IMR-90 (cell line): Measurements from ENCODE around the gene CDH13. TPM values are rescaled to one million over a fixed set of nuclear protein-coding genes. Genes with fewer than 3 reads are reported as not detected.

Experiments
- ATAC-seq: fragments of 200-7000 bp; cut with Tn5 transposase; 2 replicates; pipeline ENCODE4 v1.9.1; 2020; ENCODE audit warnings: low read depth, mild to moderate bottlenecking, moderate library complexity
- BruUV-seq: library from RNA; stranded (reverse); fragments of 400-500 nt; replicated peaks from 2 replicates; lab custom pipeline; 2021; lab: Mats Ljungman, UMichigan
- CTCF ChIA-PET: fragments of 300-600 bp; formaldehyde crosslinking; extraction: SDS; loops from one replicate; lab custom pipeline; 2021; ENCODE audit warnings: antibody characterized with exemption; lab: Yijun Ruan, JAX
- POLR2A ChIA-PET: fragments of 300-600 bp; sonication (Branson Sonifier 250); formaldehyde crosslinking; loops from one replicate; lab custom pipeline; 2022; ENCODE audit warnings: antibody characterized with exemption; ENCODE audit not compliant: unreplicated experiment; lab: Charles Lee
- DNase-seq: peaks from one replicate; pipeline ENCODE4 v3.0.0; 2013
- H2AFZ ChIP-seq: replicated peaks from 2 replicates; pipeline ENCODE3; 2013; ENCODE audit warnings: low read length, mild to moderate bottlenecking; ENCODE audit not compliant: poor library complexity
- H2AK5ac ChIP-seq: 2 replicates; pipeline ENCODE4 v1.6.1; 2013; ENCODE audit warnings: low read depth, low read length, inconsistent platforms
- H2AK9ac ChIP-seq: replicated peaks from 2 replicates; pipeline ENCODE3; 2013; ENCODE audit warnings: mild to moderate bottlenecking, low read depth, low read length, moderate library complexity; ENCODE audit not compliant: poor library complexity
- H2BK120ac ChIP-seq: 2 replicates; pipeline ENCODE4 v1.6.1; 2013; ENCODE audit warnings: low read depth, low read length, inconsistent platforms
- H2BK15ac ChIP-seq: 3 replicates; pipeline ENCODE4 v1.6.1; 2013; ENCODE audit warnings: low read depth, low read length, inconsistent platforms
- H2BK20ac ChIP-seq: 2 replicates; pipeline ENCODE4 v1.6.1; 2013; ENCODE audit warnings: low read depth, mild to moderate bottlenecking, inconsistent platforms, low read length, moderate library complexity
- H2BK5ac ChIP-seq: 2 replicates; pipeline ENCODE4 v1.6.1; 2013; ENCODE audit warnings: mild to moderate bottlenecking, low read depth, low read length, inconsistent platforms; ENCODE audit not compliant: poor library complexity, severe bottlenecking
- H3K14ac ChIP-seq: replicated peaks from 2 replicates; pipeline ENCODE4 v1.6.1; 2013; ENCODE audit warnings: low read depth, low read length, inconsistent platforms
- H3K18ac ChIP-seq: 2 replicates; pipeline ENCODE4 v1.6.1; 2013; ENCODE audit warnings: low read depth, low read length, control low read depth
- H3K23ac ChIP-seq: 2 replicates; pipeline ENCODE4 v1.6.1; 2013; ENCODE audit warnings: low read depth, low read length, inconsistent platforms
- H3K27ac ChIP-seq: 2 replicates; pipeline ENCODE4 v1.5.1; 2013; ENCODE audit warnings: mild to moderate bottlenecking, control low read depth, low read length; ENCODE audit not compliant: insufficient read depth
- H3K27me3 ChIP-seq: 2 replicates; pipeline ENCODE4 v1.6.1; 2013; ENCODE audit warnings: low read length; ENCODE audit not compliant: control insufficient read depth, insufficient read depth
- H3K36me3 ChIP-seq: 2 replicates; pipeline ENCODE4 v1.6.1; 2013; ENCODE audit warnings: low read length, mixed read lengths; ENCODE audit not compliant: control insufficient read depth, insufficient read depth
- H3K4ac ChIP-seq: 2 replicates; pipeline ENCODE4 v1.6.1; 2013; ENCODE audit warnings: low read depth, low read length, inconsistent platforms
- H3K4me1 ChIP-seq: 2 replicates; pipeline ENCODE4 v1.6.1; 2013; ENCODE audit warnings: low read length, mixed read lengths; ENCODE audit not compliant: control insufficient read depth, insufficient read depth
- H3K4me2 ChIP-seq: 2 replicates; pipeline ENCODE4 v1.6.1; 2013; ENCODE audit warnings: low read depth, mild to moderate bottlenecking, control low read depth, low read length, moderate library complexity
- H3K4me3 ChIP-seq: 2 replicates; pipeline ENCODE4 v1.5.1; 2013; ENCODE audit warnings: low read depth, mild to moderate bottlenecking, control low read depth, low read length, moderate library complexity; ENCODE audit not compliant: insufficient read depth
- H3K56ac ChIP-seq: 2 replicates; pipeline ENCODE4 v1.6.1; 2013; ENCODE audit warnings: low read length, inconsistent platforms; ENCODE audit not compliant: insufficient read depth; ENCODE audit errors: extremely low read depth
- H3K79me1 ChIP-seq, 2 experiments: 2 replicates each; pipeline ENCODE4 v1.6.1; 2013; ENCODE audit warnings: low read length in 2 of 2, inconsistent platforms in 1 of 2, low read depth in 1 of 2
- H3K9ac ChIP-seq: 2 replicates; pipeline ENCODE4 v1.6.1; 2013; ENCODE audit warnings: low read depth, low read length, control low read depth
- H3K9me1 ChIP-seq: 2 replicates; pipeline ENCODE4 v1.6.1; 2013; ENCODE audit warnings: low read length, inconsistent platforms; ENCODE audit not compliant: insufficient read depth
- H3K9me3 ChIP-seq: 2 replicates; pipeline ENCODE4 v1.6.1; 2013; ENCODE audit warnings: low read length; ENCODE audit not compliant: control insufficient read depth, insufficient read depth
- H4K20me1 ChIP-seq: 2 replicates; pipeline ENCODE4 v1.6.1; 2013; ENCODE audit warnings: low read length, inconsistent platforms; ENCODE audit not compliant: insufficient read depth
- H4K5ac ChIP-seq: 2 replicates; pipeline ENCODE4 v1.6.1; 2013; ENCODE audit warnings: mild to moderate bottlenecking, low read depth, low read length, control low read depth
- H4K8ac ChIP-seq, 2 experiments: 2 replicates each; pipeline ENCODE4 v1.6.1; 2013; ENCODE audit warnings: low read depth in 2 of 2, low read length in 2 of 2, control low read depth in 1 of 2, inconsistent platforms in 1 of 2
- H4K91ac ChIP-seq: 2 replicates; pipeline ENCODE4 v1.6.1; 2013; ENCODE audit warnings: low read depth, low read length, inconsistent platforms; ENCODE audit not compliant: insufficient read depth
- BHLHE40 ChIP-seq: fragments of 150-350 bp; IDR thresholded peaks from 2 replicates; pipeline ENCODE4 v1.6.1; 2016; ENCODE audit warnings: mild to moderate bottlenecking, low read depth, low read length
- CEBPB ChIP-seq: IDR thresholded peaks from 2 replicates; pipeline ENCODE4 v1.6.1; 2012; ENCODE audit warnings: low read depth, low read length, improper control_type of control experiment
- CHD1 ChIP-seq: IDR thresholded peaks from 2 replicates; pipeline ENCODE4 v1.6.1; 2012; ENCODE audit warnings: low read depth, low read length, improper control_type of control experiment
- CTCF ChIP-seq: conservative IDR thresholded peaks from 2 replicates; pipeline ENCODE4 v1.5.1; 2012; ENCODE audit warnings: mild to moderate bottlenecking, low read depth, low read length, improper control_type of control experiment
- ELK1 ChIP-seq: fragments of 150-350 bp; IDR thresholded peaks from 2 replicates; pipeline ENCODE4 v1.6.1; 2016; ENCODE audit warnings: low read depth, mild to moderate bottlenecking, low read length, moderate library complexity, borderline replicate concordance
- FOS ChIP-seq: fragments of 150-350 bp; IDR thresholded peaks from 2 replicates; pipeline ENCODE4 v1.6.1; 2016; ENCODE audit warnings: low read depth, low read length
- MAFK ChIP-seq: IDR thresholded peaks from 2 replicates; pipeline ENCODE4 v1.6.1; 2012; ENCODE audit warnings: low read depth, low read length, improper control_type of control experiment
- MAZ ChIP-seq: IDR thresholded peaks from 2 replicates; pipeline ENCODE4 v1.6.1; 2012; ENCODE audit warnings: low read depth, mild to moderate bottlenecking, low read length, improper control_type of control experiment, moderate library complexity, borderline replicate concordance
- MXI1 ChIP-seq: IDR thresholded peaks from 2 replicates; pipeline ENCODE4 v1.6.1; 2012; ENCODE audit warnings: low read depth, mild to moderate bottlenecking, low read length, moderate library complexity, borderline replicate concordance
- NFE2L2 ChIP-seq: fragments of 150-350 bp; IDR thresholded peaks from 2 replicates; pipeline ENCODE4 v1.6.1; 2016; ENCODE audit warnings: low read depth, mild to moderate bottlenecking, low read length
- POLR2A ChIP-seq: IDR thresholded peaks from 2 replicates; pipeline ENCODE4 v1.6.1; 2012; ENCODE audit warnings: mild to moderate bottlenecking, low read depth, low read length
- RAD21 ChIP-seq: IDR thresholded peaks from 2 replicates; pipeline ENCODE4 v1.6.1; 2012; ENCODE audit warnings: low read length, improper control_type of control experiment
- RCOR1 ChIP-seq: IDR thresholded peaks from 2 replicates; pipeline ENCODE4 v1.6.1; 2012; ENCODE audit warnings: mild to moderate bottlenecking, low read length, improper control_type of control experiment; ENCODE audit not compliant: insufficient replicate concordance
- RFX5 ChIP-seq: IDR thresholded peaks from 2 replicates; pipeline ENCODE4 v1.8.0; 2012; ENCODE audit warnings: low read depth, mild to moderate bottlenecking, low read length, moderate library complexity
- SMC3 ChIP-seq: fragments of 150-350 bp; IDR thresholded peaks from 2 replicates; pipeline ENCODE4 v1.6.1; 2016; ENCODE audit warnings: low read depth, mild to moderate bottlenecking, antibody characterized with exemption, low read length, moderate library complexity
- USF2 ChIP-seq: fragments of 150-350 bp; IDR thresholded peaks from 2 replicates; pipeline ENCODE4 v1.6.1; 2017; ENCODE audit warnings: mild to moderate bottlenecking, antibody characterized with exemption, low read length, low read depth
- WGBS, 2 experiments: methylation state at CpG; one replicate each; pipeline versions ENCODE4 v1.1.5 to v1.1.7; 2013; ENCODE audit warnings: missing lambda C conversion rate in 2 of 2; ENCODE audit not compliant: insufficient read length in 1 of 2; ENCODE audit errors: extremely low coverage in 2 of 2; 5-methylcytosine and 5-hydroxymethylcytosine counted together
- dilution Hi-C: fragments of 300-500 bp; cut with HindIII; formaldehyde crosslinking; loops from one replicate; pipeline ENCODE4 v1.14.3; 2018; ENCODE audit warnings: low sequenced_read_pairs; ENCODE audit not compliant: unreplicated experiment
- in situ Hi-C: fragments of 300-500 bp; cut with MboI; formaldehyde crosslinking; loops from 3 replicates; pipeline ENCODE4 v1.14.3; 2019; ENCODE audit warnings: low sequenced_read_pairs, inconsistent platforms, mixed read lengths
- intact Hi-C: fragments of 100-400 bp; cut with micrococcal nuclease; formaldehyde crosslinking; loops from 2 replicates; pipeline ENCODE4 v1.10.0; 2022
- polyA plus RNA-seq, 3 experiments: library from polyadenylated mRNA; depleted of rRNA; stranded (reverse); fragments of >200 nt; gene quantifications; 2 replicates each; pipeline ENCODE4 v1.2.3, GENCODE V29; 2012; ENCODE audit warnings: low replicate concordance in 1 of 3
- total RNA-seq: library from RNA; depleted of rRNA; stranded (reverse); fragments of >200 nt; gene quantifications from 2 replicates; pipeline ENCODE4 v1.2.3, GENCODE V29; 2012

Gene CDH13
- total and polyA plus RNA-seq, 2 of the 4 experiments (the other 2 are of a cell fraction): 61.6 to 74.7 TPM

GRCh38 chr16:83268169-83268568 is 641.4 kb downstream of the CDH13 start:
- no peak overlapping the region for H3K27ac ChIP-seq
- H2BK5ac ChIP-seq: no peak overlapping the region
- H3K18ac ChIP-seq: no peak overlapping the region
- H2AFZ ChIP-seq: no peak overlapping the region
- no peaks in the 10 kb centered on the region; the same call in 1 of the 2 replicates for H3K9me1 ChIP-seq
- dilution Hi-C loops (no loop called here), in situ Hi-C loops (no loop called here), intact Hi-C loops (no loop called here)
- no peaks in the 10 kb centered on the region for H4K20me1 ChIP-seq
- H3K9ac ChIP-seq: no peak overlapping the region
- H3K23ac ChIP-seq: no peak overlapping the region
- H3K4ac ChIP-seq: no peak overlapping the region
- H4K8ac ChIP-seq: no peak overlapping the region
- H2AK5ac ChIP-seq: no peak overlapping the region
- BruUV-seq: no TSS peak
- whole genome bisulfite sequencing, 2 experiments: no CpG with 5 or more reads among the region's 3 CpGs
- no peak overlapping the region for H4K91ac ChIP-seq
- no peak overlapping the region for H3K14ac ChIP-seq
- no peak overlapping the region for H2BK15ac ChIP-seq
- ChIA-PET CTCF (no interaction called here), POLR2A (no interaction called here)
- no peak overlapping the region for H3K4me2 ChIP-seq
- H4K5ac ChIP-seq: no peak overlapping the region
- H3K4me1 ChIP-seq: no peaks in the 10 kb centered on the region
- H3K36me3 ChIP-seq: no peaks in the 10 kb centered on the region
- H3K4me3 ChIP-seq: no peak overlapping the region
- H2BK20ac ChIP-seq: no peak overlapping the region
- no peaks in the 10 kb centered on the region for H3K79me1 ChIP-seq
- H3K9me3 ChIP-seq: no peaks in the 10 kb centered on the region
- TF ChIP-seq CHD1 (no peak), SMC3 (no peak), FOS (no peak), POLR2A (no peak), NFE2L2 (no peak), MAFK (no peak), MXI1 (no peak), USF2 (no peak), CEBPB (no peak), ELK1 (no peak), RFX5 (no peak), MAZ (no peak), CTCF (no peak), RAD21 (no peak), RCOR1 (no peak), BHLHE40 (no peak)
- no peak overlapping the region for H2BK120ac ChIP-seq
- DNase-seq (no peak), ATAC-seq (no peak)
- H3K56ac ChIP-seq: no peak overlapping the region
- H2AK9ac ChIP-seq: no peak overlapping the region
- H3K27me3 ChIP-seq: no peaks in the 10 kb centered on the region
